ENCODE results near the gene NTSR1. TPM values are rescaled to one million over a fixed set of nuclear protein-coding genes. Genes with fewer than 3 reads are reported as not detected.

The NTSR1 gene
- total and polyA plus RNA-seq, 2 of the 13 experiments (the other 11 are each of a cell fraction or from before 2014, with no cell fraction given) = 0.09 to 0.12 TPM

GRCh38 chr20:62666736-62667529 is 41.7 kb upstream of the NTSR1 start (continued):
- TF ChIP-seq ZNF180 (CRISPR knock-in tag; IDR thresholded peaks at IDR 0.05; ENCODE audit: borderline replicate concordance, low read depth) (no peak), RFX1 (IDR thresholded peaks at IDR 0.05) (no peak), ZMYM4 (CRISPR knock-in tag; IDR thresholded peaks at IDR 0.05) (peak; percentile 64; the same call in 1 of the 2 replicates), CTCF (CRISPR knock-in tag; IDR thresholded peaks at IDR 0.05) (peak; percentile 78), ZNF446 (CRISPR knock-in tag; IDR thresholded peaks at IDR 0.05) (no peak), ZNF256 (CRISPR knock-in tag; conservative IDR thresholded peaks at IDR 0.05) (no peak), ZNF205 (CRISPR knock-in tag; IDR thresholded peaks at IDR 0.05) (peak; percentile 61), HDAC2 (CRISPR knock-in tag; IDR thresholded peaks at IDR 0.05) (peak; percentile 97), ZNF567 (CRISPR knock-in tag; IDR thresholded peaks at IDR 0.05; ENCODE audit: borderline replicate concordance) (peak; percentile 97), ZC3H13 (CRISPR knock-in tag; IDR thresholded peaks at IDR 0.05) (peak; percentile 93), RBM39 (IDR thresholded peaks at IDR 0.05; ENCODE audit: low read depth, low read length, poor library complexity, severe bottlenecking) (peak; percentile 45), ZNF766 (CRISPR knock-in tag; IDR thresholded peaks at IDR 0.05; ENCODE audit: borderline replicate concordance) (no peak), EHMT2 (IDR thresholded peaks at IDR 0.05; ENCODE audit: borderline replicate concordance, low read depth, low read length) (peak; percentile 62; the same call in 1 of the 2 replicates), ZNF451 (CRISPR knock-in tag; IDR thresholded peaks at IDR 0.05) (peak; percentile 88; the same call in 1 of the 2 replicates), PCBP1 (IDR thresholded peaks at IDR 0.05; ENCODE audit: borderline replicate concordance, low read depth, low read length) (no peak), POGZ (CRISPR knock-in tag; IDR thresholded peaks at IDR 0.05) (no peak; the same call in 1 of the 2 replicates), ZSCAN9 (CRISPR knock-in tag; IDR thresholded peaks at IDR 0.05; ENCODE audit: borderline replicate concordance) (no peak), MEIS2 (CRISPR knock-in tag; IDR thresholded peaks at IDR 0.05) (no peak; the same call in 1 of the 2 replicates), ZNF468 (CRISPR knock-in tag; IDR thresholded peaks at IDR 0.05) (no peak)
- TF ChIP-seq, protein P1, sequence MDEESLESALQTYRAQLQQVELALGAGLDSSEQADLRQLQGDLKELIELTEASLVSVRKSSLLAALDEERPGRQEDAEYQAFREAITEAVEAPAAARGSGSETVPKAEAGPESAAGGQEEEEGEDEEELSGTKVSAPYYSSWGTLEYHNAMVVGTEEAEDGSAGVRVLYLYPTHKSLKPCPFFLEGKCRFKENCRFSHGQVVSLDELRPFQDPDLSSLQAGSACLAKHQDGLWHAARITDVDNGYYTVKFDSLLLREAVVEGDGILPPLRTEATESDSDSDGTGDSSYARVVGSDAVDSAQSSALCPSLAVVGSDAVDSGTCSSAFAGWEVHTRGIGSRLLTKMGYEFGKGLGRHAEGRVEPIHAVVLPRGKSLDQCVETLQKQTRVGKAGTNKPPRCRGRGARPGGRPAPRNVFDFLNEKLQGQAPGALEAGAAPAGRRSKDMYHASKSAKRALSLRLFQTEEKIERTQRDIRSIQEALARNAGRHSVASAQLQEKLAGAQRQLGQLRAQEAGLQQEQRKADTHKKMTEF (CRISPR knock-in tag; IDR thresholded peaks at IDR 0.05) = peak; percentile 99
- TF ChIP-seq, protein P2, sequence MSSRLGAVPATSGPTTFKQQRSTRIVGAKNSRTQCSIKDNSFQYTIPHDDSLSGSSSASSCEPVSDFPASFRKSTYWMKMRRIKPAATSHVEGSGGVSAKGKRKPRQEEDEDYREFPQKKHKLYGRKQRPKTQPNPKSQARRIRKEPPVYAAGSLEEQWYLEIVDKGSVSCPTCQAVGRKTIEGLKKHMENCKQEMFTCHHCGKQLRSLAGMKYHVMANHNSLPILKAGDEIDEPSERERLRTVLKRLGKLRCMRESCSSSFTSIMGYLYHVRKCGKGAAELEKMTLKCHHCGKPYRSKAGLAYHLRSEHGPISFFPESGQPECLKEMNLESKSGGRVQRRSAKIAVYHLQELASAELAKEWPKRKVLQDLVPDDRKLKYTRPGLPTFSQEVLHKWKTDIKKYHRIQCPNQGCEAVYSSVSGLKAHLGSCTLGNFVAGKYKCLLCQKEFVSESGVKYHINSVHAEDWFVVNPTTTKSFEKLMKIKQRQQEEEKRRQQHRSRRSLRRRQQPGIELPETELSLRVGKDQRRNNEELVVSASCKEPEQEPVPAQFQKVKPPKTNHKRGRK (CRISPR knock-in tag; IDR thresholded peaks at IDR 0.05) = no peak
- TF ChIP-seq, protein P3, sequence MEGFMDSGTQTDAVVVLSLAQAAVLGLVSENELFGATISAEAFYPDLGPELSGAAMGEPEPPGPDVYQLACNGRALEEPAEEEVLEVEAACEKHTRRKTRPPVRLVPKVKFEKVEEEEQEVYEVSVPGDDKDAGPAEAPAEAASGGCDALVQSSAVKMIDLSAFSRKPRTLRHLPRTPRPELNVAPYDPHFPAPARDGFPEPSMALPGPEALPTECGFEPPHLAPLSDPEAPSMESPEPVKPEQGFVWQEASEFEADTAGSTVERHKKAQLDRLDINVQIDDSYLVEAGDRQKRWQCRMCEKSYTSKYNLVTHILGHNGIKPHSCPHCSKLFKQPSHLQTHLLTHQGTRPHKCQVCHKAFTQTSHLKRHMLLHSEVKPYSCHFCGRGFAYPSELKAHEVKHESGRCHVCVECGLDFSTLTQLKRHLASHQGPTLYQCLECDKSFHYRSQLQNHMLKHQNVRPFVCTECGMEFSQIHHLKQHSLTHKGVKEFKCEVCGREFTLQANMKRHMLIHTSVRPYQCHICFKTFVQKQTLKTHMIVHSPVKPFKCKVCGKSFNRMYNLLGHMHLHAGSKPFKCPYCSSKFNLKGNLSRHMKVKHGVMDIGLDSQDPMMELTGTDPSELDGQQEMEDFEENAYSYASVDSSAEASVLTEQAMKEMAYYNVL (CRISPR knock-in tag; IDR thresholded peaks at IDR 0.05; ENCODE audit: borderline replicate concordance) = peak; percentile 97
